GM12878 (cell line): ENCODE data around the gene TBCK. TPM values are rescaled to one million over a fixed set of nuclear protein-coding genes. Genes with fewer than 3 reads are reported as not detected.

Source experiments
- ATAC-seq: fragments of 200-7000 bp; cut with Tn5 transposase; 3 replicates; pipeline ENCODE4 v1.9.1; 2020; ENCODE audit warnings: mild to moderate bottlenecking, moderate library complexity
- BruUV-seq: library from RNA; stranded (reverse); fragments of 400-500 nt; replicated peaks from 2 replicates; lab custom pipeline; 2021; lab: Mats Ljungman, UMichigan
- CTCF ChIA-PET: fragments of 300-600 bp; sonication (Branson Sonifier 250); formaldehyde crosslinking; extraction: SDS; loops from one replicate; lab custom pipeline; 2021; ENCODE audit warnings: inconsistent platforms; lab: Yijun Ruan, JAX
- POLR2A ChIA-PET: fragments of 350-600 bp; formaldehyde crosslinking; extraction: SDS; loops from one replicate; lab custom pipeline; 2021; ENCODE audit warnings: inconsistent platforms; lab: Charles Lee
- RAD21 ChIA-PET: fragments of 300-600 bp; sonication (Branson Sonifier 250); formaldehyde crosslinking; loops from one replicate; lab custom pipeline; 2023; ENCODE audit warnings: antibody characterized with exemption; ENCODE audit not compliant: unreplicated experiment; lab: Charles Lee
- SMC1A ChIA-PET: fragments of 300-600 bp; sonication (Branson Sonifier 250); formaldehyde crosslinking; loops from one replicate; lab custom pipeline; 2023; ENCODE audit not compliant: unreplicated experiment, uncharacterized antibody; lab: Charles Lee
- DNase-seq: peaks from one replicate; pipeline ENCODE4 v3.0.0-alpha.2; 2011; ENCODE audit warnings: low read depth, low spot score
- FAIRE-seq: peaks from 3 replicates; lab custom pipeline; 2011; peaks lifted over from hg19 to GRCh38; lab: Jason Lieb, UNC
- H2AFZ ChIP-seq: 2 replicates; pipeline ENCODE4 v1.6.0; 2011; ENCODE audit warnings: low read depth, low read length, control low read depth; ENCODE audit not compliant: control insufficient read depth
- H3K27ac ChIP-seq: 2 replicates; pipeline ENCODE4 v1.5.1; 2011; ENCODE audit warnings: control low read depth; ENCODE audit not compliant: control insufficient read depth, insufficient read depth
- H3K27me3 ChIP-seq, 2 experiments: replicated peaks in 1 of 2; 2 replicates each; pipeline versions ENCODE4 v1.6.0 to v1.6.1; 2011; ENCODE audit warnings: low read length in 1 of 2; ENCODE audit not compliant: control insufficient read depth in 2 of 2, insufficient read depth in 2 of 2
- H3K36me3 ChIP-seq, 2 experiments: 2 replicates each; pipeline ENCODE4 v1.5.1; 2011; ENCODE audit warnings: low read length in 1 of 2; ENCODE audit not compliant: control insufficient read depth in 2 of 2, insufficient read depth in 2 of 2
- H3K4me1 ChIP-seq: 2 replicates; pipeline ENCODE4 v1.6.1; 2011; ENCODE audit warnings: mild to moderate bottlenecking, low read length, moderate library complexity, mixed read lengths; ENCODE audit not compliant: control insufficient read depth, insufficient read depth
- H3K4me2 ChIP-seq: 2 replicates; pipeline ENCODE4 v1.6.0; 2011; ENCODE audit warnings: control low read depth; ENCODE audit not compliant: control insufficient read depth, insufficient read depth
- H3K4me3 ChIP-seq: fragments of 200-600 bp; sonication (generic); 2 replicates; pipeline ENCODE4 v1.5.1; 2016
- H3K79me2 ChIP-seq: 2 replicates; pipeline ENCODE4 v1.6.0; 2011; ENCODE audit warnings: low read length; ENCODE audit not compliant: control insufficient read depth, insufficient read depth
- H3K9ac ChIP-seq: 2 replicates; pipeline ENCODE4 v1.8.0; 2011; ENCODE audit warnings: low read length, control low read depth, mixed read lengths; ENCODE audit not compliant: control insufficient read depth, insufficient read depth
- H3K9me3 ChIP-seq: replicated peaks from 3 replicates; pipeline ENCODE4 v1.5.1; 2011; ENCODE audit warnings: mild to moderate bottlenecking, low read length; ENCODE audit not compliant: control insufficient read depth, insufficient read depth
- H4K20me1 ChIP-seq: 2 replicates; pipeline ENCODE4 v1.6.0; 2011; ENCODE audit not compliant: control insufficient read depth, insufficient read depth
- BCL11A ChIP-seq: IDR thresholded peaks from 2 replicates; pipeline ENCODE4 v1.6.1; 2011; ENCODE audit warnings: low read depth, low read length
- HDAC6 ChIP-seq: fragments of 200-600 bp; sonication (generic); IDR thresholded peaks from one replicate; pipeline ENCODE4 v1.8.0; 2017; ENCODE audit warnings: antibody characterized with exemption; ENCODE audit not compliant: unreplicated experiment
- MXI1 ChIP-seq: fragments of 150-350 bp; IDR thresholded peaks from 2 replicates; pipeline ENCODE4 v1.6.1; 2011; ENCODE audit warnings: low read depth, mild to moderate bottlenecking, inconsistent platforms, low read length, improper control_type of control experiment
- MYB ChIP-seq: fragments of 150-350 bp; IDR thresholded peaks from 2 replicates; pipeline ENCODE4 v1.6.1; 2014; ENCODE audit warnings: mild to moderate bottlenecking, low read depth, low read length, borderline replicate concordance
- PAX5 ChIP-seq: IDR thresholded peaks from 2 replicates; pipeline ENCODE4 v1.6.1; 2011; ENCODE audit warnings: low read depth, low read length, borderline replicate concordance
- POLR2AphosphoS5 ChIP-seq: IDR thresholded peaks from 2 replicates; pipeline ENCODE4 v1.6.1; 2011; ENCODE audit warnings: mild to moderate bottlenecking, low read length, inconsistent platforms
- RAD21 ChIP-seq: IDR thresholded peaks from 2 replicates; pipeline ENCODE4 v1.6.1; 2011; ENCODE audit warnings: mild to moderate bottlenecking, low read depth, low read length, moderate library complexity; ENCODE audit not compliant: insufficient read depth
- SMAD1 ChIP-seq: fragments of 450-650 bp; IDR thresholded peaks from 2 replicates; pipeline ENCODE4 v1.6.1; 2018; ENCODE audit warnings: mild to moderate bottlenecking, low read depth; ENCODE audit not compliant: partially characterized antibody
- SPI1 ChIP-seq: IDR thresholded peaks from 2 replicates; pipeline ENCODE4 v1.6.1; 2011; ENCODE audit warnings: low read depth, mild to moderate bottlenecking, low read length, moderate library complexity, borderline replicate concordance; ENCODE audit not compliant: insufficient read depth
- SREBF1 ChIP-seq: IDR thresholded peaks from 2 replicates; pipeline ENCODE4 v1.6.1; 2012; ENCODE audit warnings: mild to moderate bottlenecking, low read length
- SRF ChIP-seq, 2 experiments: IDR thresholded peaks; 2 replicates each; pipeline ENCODE4 v1.6.1; 2011; ENCODE audit warnings: low read depth in 2 of 2, low read length in 2 of 2, mild to moderate bottlenecking in 1 of 2, moderate library complexity in 1 of 2
- ZBED1 ChIP-seq: IDR thresholded peaks from 2 replicates; pipeline ENCODE4 v1.6.1; 2016; ENCODE audit warnings: borderline replicate concordance
- WGBS: methylation state at CpG from one replicate; pipeline ENCODE4 v1.1.6; 2016; ENCODE audit warnings: low lambda C conversion rate; ENCODE audit not compliant: insufficient replicate concordance, insufficient coverage; ENCODE audit errors: missing lambda C conversion rate; 5-methylcytosine and 5-hydroxymethylcytosine counted together
- in situ Hi-C: fragments of 300-500 bp; cut with MboI; formaldehyde crosslinking; loops from 9 replicates; pipeline ENCODE4 v1.14.3; 2018; ENCODE audit warnings: mixed read lengths
- intact Hi-C: fragments of 100-400 bp; cut with micrococcal nuclease; formaldehyde crosslinking; loops from one replicate; pipeline ENCODE4 v1.14.2; 2022; ENCODE audit not compliant: unreplicated experiment
- polyA plus RNA-seq, 11 experiments: library from polyadenylated mRNA; depleted of rRNA in 4 of 11; unstranded in 6 of 11; stranded (reverse) in 5 of 11; fragments of >200 nt; fragmentation: Nextera tagmentation in 4 of 11; fragmentation: Illumina TruSeq in 1 of 11; extraction: Ambion mirVana in 4 of 11; extraction: Trizol in 1 of 11; gene quantifications; 1 replicate in 1 of 11; 2 replicates in 10 of 11; pipeline versions ENCODE4 v1.2.1 to v1.2.3, GENCODE V29; 2011 to 2016; ENCODE audit warnings: inconsistent platforms in 2 of 11, missing spikeins in 2 of 11, low read depth in 1 of 11
- total RNA-seq, 4 experiments: library from RNA; depleted of rRNA in 3 of 4; stranded (reverse); fragments of >200 nt in 3 of 4; fragmentation: Illumina TruSeq in 1 of 4; extraction: Trizol in 1 of 4; gene quantifications; 2 replicates each; pipeline versions ENCODE4 v1.2.1 to v1.2.3, GENCODE V29; 2013 to 2021

Gene TBCK
- total and polyA plus RNA-seq, 10 of the 15 experiments (the other 5 are each of a cell fraction or from before 2014, with no cell fraction given) = 4.1 to 30.3 (median 20.2) TPM

GRCh38 chr4:106261980-106262379, 54.0 kb downstream of the TBCK start:
- in situ Hi-C loops = loop anchor here (10.0 kb wide), 1 partner anchor 243 kb away; no protein-coding TSS in a partner anchor
- ChIA-PET POLR2A (no interaction called here), CTCF (no interaction called here)
- intact Hi-C loops = no loop called here
- Histone ChIP-seq H3K36me3 (no peaks in the 10 kb centered on the region), H3K4me2 (no peak overlapping the region), H3K9me3 (no peaks in the 10 kb centered on the region), H3K4me3 (no peak overlapping the region), H2AFZ (no peak overlapping the region), H3K4me1 (no peaks in the 10 kb centered on the region), H3K79me2 (no peaks in the 10 kb centered on the region), H4K20me1 (no peaks in the 10 kb centered on the region)
- FAIRE-seq (no peak), DNase-seq (no peak)
- TF ChIP-seq MXI1 (no peak), SPI1 (no peak), RAD21 (no peak), SRF (IDR thresholded peaks at IDR 0.05; ENCODE audit: low read depth in 2 of 2, low read length in 2 of 2) (no peak), MYB (no peak), SMAD1 (no peak), SREBF1 (no peak), BCL11A (no peak), PAX5 (no peak), ZBED1 (no peak), POLR2AphosphoS5 (no peak), HDAC6 (no peak)
- TF ChIP-seq, all 136 proteins: peak for 0
- H3K27me3 ChIP-seq = no peaks in the 10 kb centered on the region
- 95% methylated on average over 2 of the region's 2 CpGs for WGBS
- H3K9ac ChIP-seq = no peak overlapping the region
- no peak overlapping the region for H3K27ac ChIP-seq
- RAD21 ChIA-PET = no interaction called here
- no peak for ATAC-seq
- BruUV-seq = no TSS peak
- SMC1A ChIA-PET = no interaction called here
